ENCODE results near the gene THUMPD3. TPM values are rescaled to one million over a fixed set of nuclear protein-coding genes. Genes with fewer than 3 reads are reported as not detected.

Gene THUMPD3
- total and polyA plus RNA-seq, 2 of the 13 experiments (the other 11 are each of a cell fraction or from before 2014, with no cell fraction given): 31.2 to 44.1 TPM

DNA sequence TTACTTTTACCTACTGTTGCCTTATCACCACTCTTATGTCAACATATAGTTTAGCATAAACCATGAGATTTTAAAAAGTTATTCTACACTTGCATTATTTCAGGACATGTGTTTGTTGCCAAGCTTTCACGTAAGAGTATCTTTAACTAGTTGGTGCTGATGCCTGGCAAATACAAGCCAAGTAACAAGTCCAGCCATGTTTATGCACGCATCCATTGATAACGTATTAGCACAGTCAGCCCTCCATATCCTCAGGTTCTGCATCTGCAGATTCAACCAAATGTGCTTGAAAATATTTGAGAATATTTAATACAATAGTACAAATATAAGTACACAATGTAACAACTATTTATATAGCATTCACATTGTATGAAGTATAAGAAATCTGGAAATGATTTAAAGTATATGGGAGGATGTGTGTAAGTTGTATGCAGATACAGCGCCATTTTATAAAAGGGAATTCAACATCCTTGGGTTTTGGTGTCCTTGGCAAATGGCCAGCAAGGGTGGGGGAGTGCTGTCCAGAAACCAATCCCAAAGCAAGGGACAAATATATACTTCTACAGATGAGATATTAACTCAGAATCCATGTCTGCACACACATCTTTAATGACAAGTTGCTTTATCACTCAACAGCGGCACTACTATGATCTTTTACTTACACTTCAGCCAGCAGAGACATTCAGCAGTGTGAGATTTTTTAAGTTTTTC, 25.9 kb downstream of the THUMPD3 start:
- Histone ChIP-seq H3K4me3 (replicated peaks in 1 of 3; ENCODE audit: insufficient read depth in 1 of 3, low read depth in 2 of 3, low read length in 3 of 3) (no peak overlapping the region), H3K27ac (ENCODE audit: extremely low read length, insufficient read depth, low read length) (no peak overlapping the region), H3K27me3 (ENCODE audit: control insufficient read depth in 1 of 2, insufficient read depth in 2 of 2, low read length in 2 of 2) (no peaks in the 10 kb centered on the region), H3K79me2 (ENCODE audit: insufficient read depth, low read length) (peaks cover 46% of the 10 kb centered on the region), H2AFZ (ENCODE audit: low read length) (no peak overlapping the region), H3K4me1 (ENCODE audit: insufficient read depth, low read length) (peaks cover 41% of the 10 kb centered on the region), H3K36me3 (replicated peaks in 1 of 2; ENCODE audit: control insufficient read depth in 1 of 2, insufficient read depth in 2 of 2, low read length in 2 of 2) (peaks cover 18 to 86% of the 10 kb centered on the region in 2 experiments), H3K9me3 (ENCODE audit: low read length) (no peaks in the 10 kb centered on the region), H4K20me1 (ENCODE audit: insufficient read depth, low read length) (peaks cover 30% of the 10 kb centered on the region), H3K9ac (ENCODE audit: insufficient read depth, low read depth, low read length) (no peak overlapping the region), H3K4me2 (ENCODE audit: low read depth, low read length) (no peak overlapping the region)
- FAIRE-seq (no peak), ATAC-seq (no peak), DNase-seq (ENCODE audit: low spot score) (no peak)
- intact Hi-C loops (cut with micrococcal nuclease; ENCODE audit: unreplicated experiment): loop anchor here (5.0 kb wide), 1 partner anchor 34 kb away; no protein-coding TSS in a partner anchor
- WGBS (ENCODE audit: low lambda C conversion rate): 96% methylated on average over 5 of the region's 5 CpGs
- TF ChIP-seq ZMAT3 (CRISPR knock-in tag; conservative IDR thresholded peaks at IDR 0.05): no peak
- TF ChIP-seq GABPB1 (CRISPR knock-in tag; IDR thresholded peaks at IDR 0.05): no peak
- TF ChIP-seq POLR2AphosphoS2 (IDR thresholded peaks at IDR 0.05; ENCODE audit: low read depth, low read length): 0 out of 2 replicates have a peak, but pooled peaks have one; percentile 44
- no peak for TF ChIP-seq ZNF720 (CRISPR knock-in tag; IDR thresholded peaks at IDR 0.05)
- TF ChIP-seq RBFOX2 (IDR thresholded peaks at IDR 0.05; ENCODE audit: low read depth, low read length): peak; percentile 62
- ChIA-PET POLR2A (interaction anchor here (0.8 to 1.9 kb wide), 2 partner anchors 8 to 26 kb away, joined by 3 to 10 read pairs; partner anchors contain the start of genes SETD5 and THUMPD3), CTCF (ENCODE audit: low intra/inter-chr PET ratio, low total read pairs) (no interaction called here)
- no TSS peak for BruUV-seq (replicated peaks)
- in situ Hi-C loops (cut with HindIII; ENCODE audit: extremely low pct_ligation_motif_present, low pct_unique_long_range_greater_than_20kb): no loop called here

DNA sequence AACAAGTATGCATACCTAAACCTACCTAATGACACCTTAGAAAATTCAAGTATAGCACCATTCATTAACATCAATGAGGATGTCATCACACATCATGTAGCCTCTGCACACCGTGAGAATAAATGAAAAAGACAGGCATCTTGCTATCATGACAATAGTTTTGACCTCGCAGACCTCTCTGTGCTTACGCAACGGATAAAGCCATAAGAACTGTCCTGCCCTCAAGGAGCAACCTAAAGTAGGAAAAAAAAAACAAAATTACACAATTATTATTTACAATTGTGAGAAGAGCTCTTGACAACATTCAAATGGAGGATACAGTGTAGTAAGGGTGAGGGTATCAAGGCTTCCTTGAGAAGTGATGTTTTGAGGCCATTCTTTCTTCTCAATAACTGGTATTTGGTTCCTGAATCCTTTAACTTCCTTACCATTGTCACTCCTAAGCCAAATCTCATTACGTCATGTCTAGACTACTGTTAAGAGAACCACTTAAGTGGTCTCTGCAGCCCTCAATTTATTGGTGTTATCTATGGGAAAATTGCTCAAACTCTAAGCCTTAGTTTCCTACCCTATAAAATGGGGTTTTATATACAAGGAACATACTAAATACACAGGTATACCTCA, 27.5 kb downstream of the THUMPD3 start:
- H3K27me3 ChIP-seq (ENCODE audit: control insufficient read depth in 1 of 2, insufficient read depth in 2 of 2, low read length in 2 of 2): no peaks in the 10 kb centered on the region; a peak in 1 of 5 replicates
- FAIRE-seq: no peak
- no peak overlapping the region for H3K4me3 ChIP-seq (replicated peaks in 1 of 3; ENCODE audit: insufficient read depth in 1 of 3, low read depth in 2 of 3, low read length in 3 of 3)
- peaks cover 62% of the 10 kb centered on the region for H3K79me2 ChIP-seq (ENCODE audit: insufficient read depth, low read length)
- no peak for DNase-seq (ENCODE audit: low spot score)
- ChIA-PET CTCF (ENCODE audit: low intra/inter-chr PET ratio, low total read pairs) (no interaction called here), POLR2A (interaction anchor here (1.0 kb wide), 1 partner anchor 9 kb away, joined by 3 read pairs; no protein-coding TSS in a partner anchor)
- no peaks in the 10 kb centered on the region for H3K9me3 ChIP-seq (ENCODE audit: low read length)
- no peak for ATAC-seq
- H3K4me2 ChIP-seq (ENCODE audit: low read depth, low read length): no peak overlapping the region
- H4K20me1 ChIP-seq (ENCODE audit: insufficient read depth, low read length): peaks cover 46% of the 10 kb centered on the region
- H3K27ac ChIP-seq (ENCODE audit: extremely low read length, insufficient read depth, low read length): no peak overlapping the region
- H3K36me3 ChIP-seq (replicated peaks in 1 of 2; ENCODE audit: control insufficient read depth in 1 of 2, insufficient read depth in 2 of 2, low read length in 2 of 2): peaks cover 11 to 85% of the 10 kb centered on the region in 2 experiments
- BruUV-seq (replicated peaks): no TSS peak
- H3K4me1 ChIP-seq (ENCODE audit: insufficient read depth, low read length): peaks cover 58% of the 10 kb centered on the region
- intact Hi-C loops (cut with micrococcal nuclease; ENCODE audit: unreplicated experiment) (no loop called here), in situ Hi-C loops (cut with HindIII; ENCODE audit: extremely low pct_ligation_motif_present, low pct_unique_long_range_greater_than_20kb) (no loop called here)
- WGBS (ENCODE audit: low lambda C conversion rate): 94% methylated on average over 5 of the region's 5 CpGs
- H2AFZ ChIP-seq (ENCODE audit: low read length): no peak overlapping the region
- H3K9ac ChIP-seq (ENCODE audit: insufficient read depth, low read depth, low read length): no peak overlapping the region
- TF ChIP-seq, protein P1, sequence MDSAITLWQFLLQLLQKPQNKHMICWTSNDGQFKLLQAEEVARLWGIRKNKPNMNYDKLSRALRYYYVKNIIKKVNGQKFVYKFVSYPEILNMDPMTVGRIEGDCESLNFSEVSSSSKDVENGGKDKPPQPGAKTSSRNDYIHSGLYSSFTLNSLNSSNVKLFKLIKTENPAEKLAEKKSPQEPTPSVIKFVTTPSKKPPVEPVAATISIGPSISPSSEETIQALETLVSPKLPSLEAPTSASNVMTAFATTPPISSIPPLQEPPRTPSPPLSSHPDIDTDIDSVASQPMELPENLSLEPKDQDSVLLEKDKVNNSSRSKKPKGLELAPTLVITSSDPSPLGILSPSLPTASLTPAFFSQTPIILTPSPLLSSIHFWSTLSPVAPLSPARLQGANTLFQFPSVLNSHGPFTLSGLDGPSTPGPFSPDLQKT (CRISPR knock-in tag; IDR thresholded peaks at IDR 0.05; ENCODE audit: borderline replicate concordance): no peak
- TF ChIP-seq ZSCAN20 (CRISPR knock-in tag; IDR thresholded peaks at IDR 0.05; ENCODE audit: borderline replicate concordance) (no peak), RBM22 (optimal IDR thresholded peaks at IDR 0.05; ENCODE audit: low read length) (peak; percentile 23), FOXP1 (IDR thresholded peaks at IDR 0.05) (no peak), FOXP1 (CRISPR knock-in tag; IDR thresholded peaks at IDR 0.05) (no peak), POLR2A (IDR thresholded peaks at IDR 0.05; ENCODE audit: insufficient read depth in 1 of 2, low read depth in 2 of 2, low read length in 2 of 2) (0 out of 4 replicates have a peak, but pooled peaks of 1 of the 2 experiments have one; percentile 27), ISX (CRISPR knock-in tag; conservative IDR thresholded peaks at IDR 0.05) (no peak), DMAP1 (CRISPR knock-in tag; IDR thresholded peaks at IDR 0.05) (no peak), SP140L (CRISPR knock-in tag; IDR thresholded peaks at IDR 0.05; ENCODE audit: borderline replicate concordance) (no peak), CEBPB (IDR thresholded peaks at IDR 0.05; ENCODE audit: borderline replicate concordance, low read depth, low read length) (0 out of 2 replicates have a peak, but pooled peaks have one; percentile 14), TGIF2 (CRISPR knock-in tag; IDR thresholded peaks at IDR 0.05) (no peak), RBFOX2 (IDR thresholded peaks at IDR 0.05; ENCODE audit: low read depth, low read length) (peak; percentile 73), POLR2AphosphoS2 (IDR thresholded peaks at IDR 0.05; ENCODE audit: low read depth, low read length) (peak; percentile 21)
- TF ChIP-seq, protein P2, sequence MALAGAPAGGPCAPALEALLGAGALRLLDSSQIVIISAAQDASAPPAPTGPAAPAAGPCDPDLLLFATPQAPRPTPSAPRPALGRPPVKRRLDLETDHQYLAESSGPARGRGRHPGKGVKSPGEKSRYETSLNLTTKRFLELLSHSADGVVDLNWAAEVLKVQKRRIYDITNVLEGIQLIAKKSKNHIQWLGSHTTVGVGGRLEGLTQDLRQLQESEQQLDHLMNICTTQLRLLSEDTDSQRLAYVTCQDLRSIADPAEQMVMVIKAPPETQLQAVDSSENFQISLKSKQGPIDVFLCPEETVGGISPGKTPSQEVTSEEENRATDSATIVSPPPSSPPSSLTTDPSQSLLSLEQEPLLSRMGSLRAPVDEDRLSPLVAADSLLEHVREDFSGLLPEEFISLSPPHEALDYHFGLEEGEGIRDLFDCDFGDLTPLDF (CRISPR knock-in tag; IDR thresholded peaks at IDR 0.05): no peak

Measured in HepG2 (cell line).